HEK293T (cell line): ENCODE data around the gene RNF224.

Source experiments
- BHLHE40 ChIP-seq: fragments of 450-650 bp; IDR thresholded peaks from 2 replicates; pipeline ENCODE4 v1.6.1; 2016; ENCODE audit warnings: mild to moderate bottlenecking, moderate library complexity, borderline replicate concordance
- FOXA1 ChIP-seq: fragments of 450-650 bp; IDR thresholded peaks from 2 replicates; pipeline ENCODE4 v1.6.1; 2016; ENCODE audit warnings: mild to moderate bottlenecking
- FOXK2 ChIP-seq: fragments of 450-650 bp; IDR thresholded peaks from 2 replicates; pipeline ENCODE4 v1.6.1; 2016; ENCODE audit warnings: mild to moderate bottlenecking
- FOXM1 ChIP-seq: fragments of 450-650 bp; IDR thresholded peaks from 2 replicates; pipeline ENCODE4 v1.6.1; 2017; ENCODE audit warnings: mild to moderate bottlenecking, borderline replicate concordance
- L3MBTL2 ChIP-seq: fragments of 450-650 bp; conservative IDR thresholded peaks from 2 replicates; pipeline ENCODE4 v1.6.1; 2016; ENCODE audit warnings: mild to moderate bottlenecking
- PKNOX1 ChIP-seq: fragments of 450-650 bp; IDR thresholded peaks from 2 replicates; pipeline ENCODE4 v1.6.1; 2016
- SP1 ChIP-seq: fragments of 450-650 bp; IDR thresholded peaks from 2 replicates; pipeline ENCODE4 v1.6.1; 2017

GRCh38 chr9:137204731-137205125, 22.6 kb upstream of the RNF224 start:
- TF ChIP-seq SP1 = no peak
- no peak for TF ChIP-seq FOXK2
- TF ChIP-seq FOXM1 = no peak
- TF ChIP-seq L3MBTL2 = no peak
- TF ChIP-seq PKNOX1 = no peak
- TF ChIP-seq FOXA1 = no peak
- TF ChIP-seq BHLHE40 = no peak
